Stimulated activated naive CD8-positive, alpha-beta T cell treated with anti-CD3 and anti-CD28 coated beads, Interleukin-15, amount 100 ng/mL, for 72 hours (primary cell): ENCODE measurements around the gene PRR36.

Source experiments
- ATAC-seq: fragments of 150-1000 bp; cut with Tn5 transposase; 2 replicates; pipeline ENCODE4 v1.10.0; 2021; ENCODE audit warnings: mild to moderate bottlenecking, moderate library complexity
- DNase-seq, 2 donors: peaks; one replicate each; pipeline ENCODE4 v3.0.0; 2021 to 2022
- H3K27ac Mint-ChIP-seq, 2 donors: one replicate each; pipeline ENCODE4 v1.8.0; 2022; ENCODE audit warnings: mild to moderate bottlenecking in 2 of 2, mixed read lengths in 2 of 2, moderate library complexity in 2 of 2
- H3K27me3 Mint-ChIP-seq: one replicate; pipeline ENCODE4 v1.8.0; 2022; ENCODE audit warnings: mixed read lengths
- H3K4me1 Mint-ChIP-seq: one replicate; pipeline ENCODE4 v1.8.0; 2022; ENCODE audit warnings: mild to moderate bottlenecking, mixed read lengths
- H3K4me3 Mint-ChIP-seq, 2 donors: one replicate each; pipeline ENCODE4 v1.8.0; 2022; ENCODE audit warnings: mild to moderate bottlenecking in 2 of 2, mixed read lengths in 2 of 2, moderate library complexity in 1 of 2
- H3K9me3 Mint-ChIP-seq, 2 donors: one replicate each; pipeline ENCODE4 v1.8.0; 2022; ENCODE audit warnings: mixed read lengths in 2 of 2

The PRR36 gene

DNA sequence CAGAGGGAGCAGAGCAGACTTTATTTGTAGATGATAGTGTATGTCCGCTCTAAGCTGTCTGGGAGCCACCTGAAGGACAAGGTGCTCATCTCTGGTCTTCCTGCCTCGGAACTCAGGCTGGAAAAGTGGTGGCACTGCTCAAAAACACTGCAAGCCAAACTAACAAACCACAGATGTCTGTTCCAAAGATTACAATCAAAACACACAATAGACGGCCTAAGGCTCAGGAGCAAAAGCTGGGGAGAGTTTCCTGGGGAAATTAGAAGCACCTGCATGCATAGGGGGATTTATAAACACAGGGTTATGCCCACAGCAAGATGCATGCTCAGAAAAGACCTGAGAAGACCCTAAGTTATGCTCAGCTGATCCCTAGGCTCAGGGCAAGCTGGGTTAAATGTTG, 53.6 kb downstream of the PRR36 start:
- no peak for DNase-seq
- Mint-ChIP-seq H3K27me3 (peaks cover 65% of the 10 kb centered on the region), H3K27ac (no peak overlapping the region), H3K4me1 (peaks cover 22% of the 10 kb centered on the region), H3K9me3 (peaks cover 5 to 12% of the 10 kb centered on the region in 2 donors), H3K4me3 (no peak overlapping the region)
- ATAC-seq, result no peak

DNA sequence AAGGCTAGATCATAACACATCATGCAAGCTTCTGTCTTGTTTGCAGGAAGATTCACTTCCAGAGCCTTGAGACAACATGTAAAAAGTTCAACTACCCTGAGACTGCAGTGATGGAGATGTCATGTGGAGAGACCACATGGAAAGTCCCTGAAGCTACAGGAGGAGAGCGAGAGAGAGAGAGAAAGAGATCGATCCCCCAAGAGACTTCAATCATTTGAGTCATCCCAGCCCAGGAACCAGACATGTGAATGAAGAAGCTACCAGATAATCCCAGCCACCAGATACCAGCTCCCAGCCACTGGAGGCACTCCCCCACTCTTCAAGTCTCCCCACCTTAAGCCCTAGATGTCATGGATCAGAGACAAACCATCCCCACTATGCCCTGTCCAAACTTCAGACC, 54.9 kb downstream of the PRR36 start:
- peaks cover 78% of the 10 kb centered on the region for H3K27me3 Mint-ChIP-seq
- H3K4me3 Mint-ChIP-seq, result no peak overlapping the region
- H3K4me1 Mint-ChIP-seq, result peaks cover 35% of the 10 kb centered on the region
- no peak overlapping the region for H3K27ac Mint-ChIP-seq
- H3K9me3 Mint-ChIP-seq, result peaks cover 5 to 12% of the 10 kb centered on the region in 2 donors
- DNase-seq (no peak), ATAC-seq (peak; percentile 60)

DNA sequence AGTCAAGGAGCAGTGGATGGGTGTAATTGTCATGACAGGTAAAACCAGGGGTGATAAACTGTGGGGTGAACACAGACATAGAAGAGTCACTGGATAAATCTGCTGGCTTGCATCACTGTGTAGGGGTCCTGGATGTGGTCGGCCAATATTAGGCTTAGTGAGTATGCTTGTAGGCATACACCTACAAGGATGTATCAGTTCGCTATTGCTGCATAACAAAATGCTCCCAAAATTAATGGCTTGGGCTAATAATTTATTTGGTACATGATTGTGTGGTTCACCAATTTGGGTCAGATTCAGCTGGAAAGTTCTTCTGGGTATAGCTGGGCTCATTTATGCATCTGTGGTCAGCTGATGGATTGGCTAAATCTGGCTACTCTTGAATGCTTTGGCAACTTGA, 55.4 kb downstream of the PRR36 start:
- Mint-ChIP-seq H3K4me3 (no peak overlapping the region), H3K9me3 (peaks cover 5 to 12% of the 10 kb centered on the region in 2 donors), H3K27ac (no peak overlapping the region), H3K4me1 (peaks cover 35% of the 10 kb centered on the region), H3K27me3 (peaks cover 79% of the 10 kb centered on the region)
- no peak for ATAC-seq
- DNase-seq, result no peak
